Hematopoietic multipotent progenitor cell treated with erythropoietin and hydrocortisone succinate and interleukin-3 and kit ligand, for 4 days (in vitro differentiated cells): Measurements from ENCODE around the gene VASH1.
"Not testable (repeated sequence)": the region's sequence is repeated elsewhere in the genome, so short reads cannot be mapped to it uniquely, and the experiment has no call there.

Source experiments
- DNase-seq: peaks from one replicate; pipeline ENCODE4 v3.0.0-alpha.2; 2015

VASH1 gene

DNA sequence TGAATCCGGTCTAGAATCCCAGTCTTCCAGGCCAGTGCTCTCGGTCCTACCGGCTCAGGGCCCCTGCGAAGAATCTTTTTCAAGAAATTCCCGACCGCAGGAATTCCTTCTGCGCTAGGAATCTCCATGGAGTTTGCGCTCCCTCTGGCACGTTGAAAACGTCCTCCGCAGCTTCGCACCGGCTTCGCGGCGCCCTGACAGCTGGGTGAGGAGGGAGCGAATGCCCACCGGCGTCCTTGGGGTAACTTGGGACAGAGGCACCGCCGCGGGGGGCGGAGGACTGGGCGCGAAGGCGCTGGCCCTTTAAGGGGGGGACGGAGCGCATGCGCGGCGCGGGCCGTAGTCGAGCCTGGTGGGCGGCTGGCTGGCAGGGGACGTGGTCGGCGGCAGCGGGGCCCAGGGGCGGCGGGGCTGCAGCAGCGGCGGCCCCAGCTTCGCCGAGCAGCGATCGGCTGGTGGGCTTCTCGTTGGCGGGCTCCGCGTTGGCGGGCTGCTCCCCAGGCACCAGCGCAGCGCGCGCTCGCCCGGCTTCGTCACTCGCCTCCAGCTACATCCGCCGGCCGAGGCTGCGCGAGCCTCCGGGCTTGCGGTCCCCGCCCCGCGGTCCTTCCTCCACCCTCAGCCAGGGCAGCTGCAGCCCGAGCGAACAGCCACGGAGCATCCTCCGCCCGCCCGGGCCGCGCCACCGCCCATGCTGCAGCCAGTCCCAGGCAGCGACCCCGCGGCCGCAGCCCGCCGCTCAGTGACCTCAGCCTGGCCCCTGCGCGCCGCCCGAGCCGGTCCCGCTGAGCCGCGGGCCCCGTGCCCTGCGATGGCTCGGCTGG, at the start of gene VASH1:
VASH1 (plus strand) TSS at position 333 of the 824 bp plus-strand sequence. CDS start 1,354 bp downstream, outside the sequence.
- DNase-seq: peak; percentile 84

DNA sequence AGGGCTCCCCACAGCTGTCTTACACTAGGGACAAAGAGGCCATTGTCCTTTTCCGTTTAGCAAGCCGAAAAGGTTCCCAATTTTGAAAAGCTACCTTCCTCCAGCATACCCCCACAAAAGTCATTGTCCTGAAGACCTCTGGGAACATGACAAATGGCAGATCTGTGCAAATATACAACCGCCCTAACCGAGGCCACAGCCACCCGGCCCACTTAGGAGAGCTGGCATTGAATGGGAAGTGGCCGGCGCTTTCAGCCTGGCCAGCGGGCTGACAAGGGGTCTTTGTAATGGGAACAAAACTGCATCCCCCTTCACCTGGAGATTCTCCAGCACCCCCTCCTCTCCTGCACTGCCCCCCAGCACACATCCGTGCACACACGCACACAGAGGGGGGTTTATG, 48.1 kb upstream of the VASH1 start:
- no peak for DNase-seq

DNA sequence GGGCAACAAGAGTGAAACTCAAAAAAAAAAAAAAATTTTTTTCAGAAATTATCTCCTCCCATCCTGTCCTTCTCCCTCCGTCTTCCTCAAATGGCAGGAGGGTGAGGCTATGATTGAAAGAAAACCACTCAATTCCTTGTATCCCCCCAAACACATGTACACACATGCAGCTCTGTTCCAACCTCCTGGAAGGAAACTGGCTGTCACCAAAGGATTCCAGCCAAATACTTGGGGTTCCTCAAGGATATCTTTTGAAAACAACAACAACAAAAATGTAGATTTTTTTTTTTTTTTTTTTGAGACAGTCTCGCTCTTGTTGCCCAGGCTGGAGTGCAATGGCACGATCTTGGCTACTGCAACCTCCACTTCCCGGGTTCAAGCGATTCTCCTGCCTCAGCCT, 46.8 kb upstream of the VASH1 start:
- no peak for DNase-seq

DNA sequence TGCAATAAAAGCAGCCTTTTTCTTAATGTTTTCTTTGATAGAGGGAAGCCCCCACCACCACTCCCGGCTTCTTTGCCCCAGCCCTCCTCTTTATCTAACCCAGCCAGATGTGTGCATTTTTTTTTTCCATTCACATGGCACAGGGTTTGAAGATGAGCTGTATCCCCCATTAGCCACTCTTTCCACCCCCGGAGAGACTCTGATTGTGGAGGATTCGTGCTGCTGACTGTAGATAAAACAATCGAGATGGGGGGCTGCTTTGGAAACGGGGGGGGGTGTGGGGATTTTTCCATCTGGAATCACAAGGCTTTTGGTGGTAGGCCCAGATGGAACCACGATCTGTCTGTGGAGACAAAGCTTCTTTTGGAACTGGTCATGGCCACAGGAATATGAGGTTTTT, 46.2 kb upstream of the VASH1 start:
- DNase-seq: peak; percentile 95

DNA sequence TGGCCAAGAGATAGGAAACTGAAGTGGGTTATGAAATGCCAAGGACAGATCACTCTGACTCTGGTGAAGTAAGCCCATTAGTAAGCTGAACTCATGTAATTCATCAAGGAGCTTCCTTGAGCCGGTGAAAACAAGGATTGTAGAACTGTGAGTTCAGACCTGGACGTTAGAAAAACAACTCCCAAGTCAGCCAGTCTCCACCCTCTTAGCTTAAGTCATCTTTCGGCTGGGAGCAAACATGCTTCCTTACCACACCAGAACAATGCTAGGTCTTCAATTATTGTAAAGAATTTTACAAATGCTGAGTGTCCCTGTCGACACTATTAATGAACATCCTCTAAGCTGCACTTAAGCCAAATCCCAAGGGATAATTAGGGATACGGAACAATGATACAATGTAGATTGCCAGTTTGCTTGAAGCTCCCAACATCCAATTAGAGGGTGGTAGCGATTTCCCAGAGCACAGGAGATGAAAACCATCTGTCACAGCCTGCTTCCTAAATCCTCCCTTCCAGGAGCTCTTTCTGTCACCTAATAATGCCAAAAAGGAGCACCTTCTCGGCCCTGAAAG, 45.7 kb upstream of the VASH1 start:
- no peak for DNase-seq

- no peak for DNase-seq
Observed at GRCh38 chr14:76716285-76716684, 45.0 kb upstream of the VASH1 start.

GRCh38 chr14:76717508-76718290, 43.6 kb upstream of the VASH1 start:
- no peak for DNase-seq

GRCh38 chr14:76718306-76719040, 42.8 kb upstream of the VASH1 start:
- no peak for DNase-seq

GRCh38 chr14:76719666-76720065, 41.6 kb upstream of the VASH1 start:
- DNase-seq: no peak

DNA sequence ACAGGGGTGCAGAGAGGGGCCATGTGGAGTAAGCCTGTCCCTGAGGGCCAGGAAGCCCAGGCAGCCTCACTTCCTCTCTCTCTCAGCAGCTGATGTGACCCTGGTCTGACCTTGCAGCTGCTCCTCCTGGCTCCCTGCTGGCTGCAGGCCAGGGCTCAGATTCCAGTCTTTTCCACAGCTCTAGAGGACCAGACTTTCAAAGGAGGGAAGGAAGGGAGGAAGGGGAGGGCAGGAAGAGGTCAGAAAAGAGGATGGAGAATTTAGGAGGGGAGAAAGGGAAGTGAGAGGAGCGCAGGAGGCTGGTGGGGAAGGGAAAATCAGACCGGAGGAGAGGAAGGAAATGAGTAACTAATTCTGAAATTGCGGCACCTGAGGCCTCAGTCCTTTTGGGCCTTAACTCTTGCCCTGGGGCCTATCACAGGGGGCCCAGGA, 40.9 kb upstream of the VASH1 start:
- no peak for DNase-seq

- DNase-seq: not testable (repeated sequence)
Observed at GRCh38 chr14:76721506-76721905, 39.8 kb upstream of the VASH1 start.

DNA sequence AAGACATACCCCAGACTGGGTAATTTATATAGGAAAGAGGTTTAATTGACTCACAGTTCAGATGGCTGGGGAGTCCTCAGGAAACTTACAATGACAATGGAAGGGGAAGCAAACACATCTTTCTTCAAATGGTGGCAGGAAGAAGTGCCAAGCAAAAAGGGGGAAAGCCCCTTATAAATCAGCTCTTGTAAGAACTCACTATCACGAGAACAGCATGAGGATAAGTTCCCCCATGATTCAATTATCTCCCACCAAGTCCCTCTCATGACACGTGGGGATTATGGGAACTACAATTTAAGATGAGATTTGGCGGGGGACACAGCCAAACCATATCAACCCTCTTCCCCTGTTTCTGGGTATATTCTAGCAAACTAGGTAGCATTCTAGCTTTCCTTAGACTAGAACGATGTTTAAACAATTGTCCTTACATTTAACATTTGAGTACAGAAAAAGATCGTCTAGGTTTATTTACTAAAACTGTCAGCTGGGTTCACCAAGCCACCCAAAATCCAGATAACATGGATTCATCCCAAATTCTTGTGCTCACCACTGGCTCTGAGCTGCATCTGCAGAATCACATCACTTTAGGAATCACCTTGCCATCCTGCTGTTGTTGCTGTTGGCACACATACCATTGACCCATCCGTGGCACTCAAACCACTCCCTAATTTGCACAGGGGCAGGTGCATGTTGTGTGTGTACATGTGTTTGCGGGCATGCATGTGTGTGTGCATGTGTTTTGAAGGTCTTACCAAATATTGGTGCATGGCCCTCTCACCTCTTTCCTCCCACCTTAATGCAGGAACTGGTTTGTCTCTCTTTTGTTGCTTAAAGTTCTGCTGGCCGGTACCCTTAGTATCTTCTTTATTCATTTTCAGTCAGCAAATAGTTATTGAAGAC, 36.4 kb upstream of the VASH1 start:
- DNase-seq: no peak

GRCh38 chr14:76726551-76726970, 34.7 kb upstream of the VASH1 start:
- DNase-seq: no peak

GRCh38 chr14:76727384-76727783, 33.9 kb upstream of the VASH1 start:
- DNase-seq: no peak

- DNase-seq: no peak
Observed at GRCh38 chr14:76727901-76728300, 33.4 kb upstream of the VASH1 start.

DNA sequence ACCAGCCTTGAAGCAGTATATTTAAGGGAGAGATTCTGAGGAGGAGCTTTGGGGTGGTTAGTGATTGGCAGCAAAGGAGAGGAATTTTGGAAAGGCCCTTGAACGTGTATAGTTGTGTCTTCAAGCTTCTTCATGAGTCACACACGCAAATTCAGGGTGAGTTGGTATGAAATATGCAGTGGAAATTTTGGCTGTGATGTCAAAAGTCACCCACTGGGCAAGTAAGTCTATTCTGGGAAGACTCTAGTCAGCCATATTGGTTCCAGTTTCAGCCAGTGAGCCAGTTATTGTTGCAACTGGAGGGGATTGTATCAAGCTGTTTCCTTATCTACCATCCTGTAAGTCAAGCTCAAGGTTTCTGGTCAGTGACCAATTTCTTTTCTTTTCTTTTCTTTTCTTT, 32.0 kb upstream of the VASH1 start:
- DNase-seq: no peak

DNA sequence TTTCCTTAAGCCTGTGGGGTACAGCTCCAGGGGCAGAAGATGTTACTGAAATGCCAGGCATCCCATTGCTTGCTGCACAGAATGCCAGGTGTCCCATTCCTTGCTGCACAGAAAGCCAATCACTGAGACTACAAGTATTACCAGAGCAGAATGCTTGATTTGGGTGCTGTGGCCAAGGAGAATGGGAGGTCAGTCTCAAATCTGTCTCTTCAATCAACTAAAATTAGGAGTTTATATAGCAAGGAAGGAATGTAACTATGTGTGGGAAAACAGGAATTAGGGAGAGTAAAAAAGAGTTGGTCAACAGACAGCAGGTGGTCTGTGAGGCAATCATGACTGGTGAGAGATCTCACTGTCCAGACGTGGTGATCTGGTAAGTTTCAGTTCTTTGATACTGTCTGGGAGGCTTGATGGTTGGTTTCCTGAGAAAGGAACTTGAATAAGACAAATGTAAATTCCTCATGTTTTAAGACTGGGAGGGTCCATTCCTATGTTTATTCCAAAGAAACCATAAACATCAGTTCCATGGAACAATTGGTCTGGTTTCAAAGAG, 31.2 kb upstream of the VASH1 start:
- no peak for DNase-seq

- DNase-seq: not testable (repeated sequence)
Observed at GRCh38 chr14:76734501-76734900, 26.8 kb upstream of the VASH1 start.

GRCh38 chr14:76736514-76736913, 24.8 kb upstream of the VASH1 start:
- DNase-seq: no peak

GRCh38 chr14:76741074-76741473, 20.2 kb upstream of the VASH1 start:
- DNase-seq: no peak

- no peak for DNase-seq
Observed at GRCh38 chr14:76742185-76742584, 19.1 kb upstream of the VASH1 start.

DNA sequence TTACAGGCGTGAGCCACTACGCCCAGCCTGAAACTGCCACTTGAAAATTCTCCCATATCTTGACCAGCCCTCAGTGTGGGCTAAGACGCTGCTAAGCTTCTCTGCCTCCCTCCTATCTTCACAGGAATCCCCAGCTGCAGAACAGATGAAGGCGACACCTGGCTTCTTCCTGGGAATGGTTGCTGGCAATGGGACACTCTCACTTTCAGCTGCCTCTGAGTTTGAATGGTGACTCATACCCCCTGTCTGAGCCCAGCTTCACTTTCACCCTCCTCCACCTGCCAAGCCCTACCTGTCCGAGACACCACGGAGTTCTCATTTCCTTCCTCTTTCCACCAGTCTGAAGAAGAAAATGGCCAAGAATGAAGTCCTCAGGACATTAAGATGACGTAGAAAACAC, 18.3 kb upstream of the VASH1 start:
- peak; percentile 66 for DNase-seq
